ENCODE data around the gene BICDL2.

DNA sequence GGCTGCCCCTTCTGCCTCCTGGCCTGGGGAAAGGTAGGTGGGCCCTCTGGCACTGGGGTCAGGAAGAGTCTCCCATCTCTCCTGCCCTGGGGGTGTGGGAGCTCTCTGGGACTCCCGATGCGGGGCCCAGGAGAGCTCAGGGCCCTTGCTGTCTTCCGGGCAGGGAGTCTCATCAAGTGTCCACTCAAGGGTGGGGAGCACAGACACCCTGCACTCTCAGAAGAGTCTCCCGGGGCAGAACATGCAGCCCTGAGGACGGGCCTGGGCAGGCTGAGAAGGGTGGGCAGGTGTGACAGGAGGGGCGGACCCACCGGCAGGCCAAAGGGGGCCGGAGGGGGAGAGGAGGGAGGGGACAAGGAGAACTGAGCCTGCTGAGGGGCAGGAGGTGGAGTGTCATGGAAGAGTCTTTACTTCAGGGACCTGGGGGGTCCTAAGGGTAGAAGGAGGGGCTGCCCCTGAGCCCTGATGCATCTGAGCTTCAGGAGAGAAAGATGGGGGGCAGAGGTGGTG lies 48.1 kb downstream of the BICDL2 start:
- TF ChIP-seq POLR2A (IDR thresholded peaks at IDR 0.05; ENCODE audit: low read length): no peak
- TF ChIP-seq GATA1 (IDR thresholded peaks at IDR 0.05; ENCODE audit: low read depth, low read length): no peak
